HepG2 (cell line): ENCODE measurements around the gene TANC1. TPM values are rescaled to one million over a fixed set of nuclear protein-coding genes. Genes with fewer than 3 reads are reported as not detected.

Experiments
- ATAC-seq: fragments of 200-7000 bp; cut with Tn5 transposase; 3 replicates; pipeline ENCODE4 v1.9.1; 2020; ENCODE audit warnings: mild to moderate bottlenecking, moderate library complexity
- BruUV-seq: library from RNA; stranded (reverse); fragments of 400-500 nt; replicated peaks from 2 replicates; lab custom pipeline; 2021; lab: Mats Ljungman, UMichigan
- CTCF ChIA-PET: fragments of 300-600 bp; formaldehyde crosslinking; extraction: SDS; loops from one replicate; lab custom pipeline; 2021; ENCODE audit warnings: low total read pairs, inconsistent platforms, low intra/inter-chr PET ratio; lab: Yijun Ruan, JAX
- POLR2A ChIA-PET: fragments of 350-600 bp; sonication (Branson Sonifier 250); formaldehyde crosslinking; loops from one replicate; lab custom pipeline; 2020; ENCODE audit warnings: antibody characterized with exemption, inconsistent platforms; lab: Yijun Ruan, JAX
- DNase-seq: peaks from one replicate; pipeline ENCODE4 v3.0.0-alpha.2; 2015; ENCODE audit warnings: low spot score
- FAIRE-seq: peaks from 3 replicates; lab custom pipeline; 2011; peaks lifted over from hg19 to GRCh38; lab: Jason Lieb, UNC
- H2AFZ ChIP-seq: one replicate; pipeline ENCODE4 v1.6.1; 2011; ENCODE audit warnings: low read length, inconsistent platforms
- H3K27ac ChIP-seq: fragments of 300-600 bp; 3 replicates; pipeline ENCODE4 v1.8.0; 2011; ENCODE audit warnings: mixed run types, mild to moderate bottlenecking, mixed read lengths, low read length, inconsistent platforms; ENCODE audit not compliant: insufficient read depth; ENCODE audit errors: extremely low read length
- H3K27me3 ChIP-seq, 2 experiments: fragments of 200-600 bp in 1 of 2; 2 replicates in 1 of 2; 3 replicates in 1 of 2; pipeline versions ENCODE4 v1.6.0 to v1.8.0; 2011; ENCODE audit warnings: low read length in 2 of 2, mild to moderate bottlenecking in 2 of 2, moderate library complexity in 2 of 2, inconsistent platforms in 1 of 2; ENCODE audit not compliant: insufficient read depth in 2 of 2, control insufficient read depth in 1 of 2
- H3K36me3 ChIP-seq, 2 experiments: fragments of 200-600 bp in 1 of 2; replicated peaks in 1 of 2; 2 replicates in 1 of 2; 3 replicates in 1 of 2; pipeline versions ENCODE4 v1.5.1 to v1.8.0; 2011; ENCODE audit warnings: low read length in 2 of 2, inconsistent platforms in 1 of 2; ENCODE audit not compliant: insufficient read depth in 2 of 2, control insufficient read depth in 1 of 2
- H3K4me1 ChIP-seq: 2 replicates; pipeline ENCODE4 v1.5.1; 2012; ENCODE audit warnings: low read length, inconsistent platforms; ENCODE audit not compliant: insufficient read depth
- H3K4me2 ChIP-seq: 2 replicates; pipeline ENCODE4 v1.6.0; 2011; ENCODE audit warnings: low read depth, low read length, inconsistent platforms
- H3K4me3 ChIP-seq, 3 experiments: fragments of 200-600 bp in 1 of 3; sonication (generic), shearing (Covaris generic) in 1 of 3; replicated peaks in 1 of 3; 2 replicates each; pipeline ENCODE4 v1.5.1; 2011 to 2016; ENCODE audit warnings: low read length in 3 of 3, inconsistent platforms in 2 of 3, low read depth in 2 of 3, mild to moderate bottlenecking in 2 of 3, control low read depth in 1 of 3, mixed read lengths in 1 of 3; ENCODE audit not compliant: insufficient read depth in 1 of 3
- H3K79me2 ChIP-seq: one replicate; pipeline ENCODE4 v1.6.1; 2011; ENCODE audit warnings: low read length, inconsistent platforms; ENCODE audit not compliant: insufficient read depth
- H3K9ac ChIP-seq: 2 replicates; pipeline ENCODE4 v1.6.0; 2011; ENCODE audit warnings: mild to moderate bottlenecking, low read depth, low read length, inconsistent platforms; ENCODE audit not compliant: insufficient read depth
- H3K9me3 ChIP-seq: 2 replicates; pipeline ENCODE4 v1.5.1; 2012; ENCODE audit warnings: mild to moderate bottlenecking, low read length
- H4K20me1 ChIP-seq: 2 replicates; pipeline ENCODE4 v1.6.0; 2011; ENCODE audit warnings: inconsistent platforms, mild to moderate bottlenecking, low read length, moderate library complexity; ENCODE audit not compliant: insufficient read depth
- FOSL2 ChIP-seq: sonication (generic); formaldehyde crosslinking; IDR thresholded peaks from 2 replicates; pipeline ENCODE4 v1.4.0; 2020; ENCODE audit warnings: missing genetic modification reagents
- SKI ChIP-seq: fragments of 450-650 bp; IDR thresholded peaks from one replicate; pipeline ENCODE4 v1.6.1; 2018; ENCODE audit warnings: mild to moderate bottlenecking; ENCODE audit not compliant: partially characterized antibody
- YEATS2 ChIP-seq: sonication (generic); formaldehyde crosslinking; IDR thresholded peaks from 2 replicates; pipeline ENCODE4 v1.4.0; 2020; ENCODE audit warnings: missing genetic modification reagents, borderline replicate concordance
- WGBS: methylation state at CpG from one replicate; pipeline ENCODE4 v1.1.6; 2017; ENCODE audit warnings: low lambda C conversion rate; 5-methylcytosine and 5-hydroxymethylcytosine counted together
- in situ Hi-C: cut with HindIII; loops from 2 replicates; pipeline ENCODE4 v1.10.0; 2017; ENCODE audit warnings: low pct_unique_long_range_greater_than_20kb; ENCODE audit not compliant: extremely low pct_ligation_motif_present
- intact Hi-C: fragments of 100-400 bp; cut with micrococcal nuclease; formaldehyde crosslinking; loops from one replicate; pipeline ENCODE4 v1.10.0; 2022; ENCODE audit not compliant: unreplicated experiment
- polyA plus RNA-seq, 8 experiments: library from polyadenylated mRNA; depleted of rRNA in 3 of 8; stranded (reverse) in 7 of 8; unstranded in 1 of 8; fragments of >200 nt; fragmentation: Illumina TruSeq in 4 of 8; extraction: Trizol in 4 of 8; gene quantifications; 2 replicates each; pipeline versions ENCODE4 v1.2.1 to v1.2.3, GENCODE V29; 2011 to 2016; ENCODE audit warnings: low read depth in 4 of 8, missing spikeins in 1 of 8, mixed read lengths in 1 of 8; ENCODE audit not compliant: insufficient read depth in 1 of 8
- total RNA-seq, 5 experiments: library from RNA; depleted of rRNA; stranded (reverse); fragments of >200 nt; fragmentation: Illumina TruSeq; extraction: Trizol; gene quantifications; 2 replicates each; pipeline ENCODE4 v1.2.3, GENCODE V29; 2016; ENCODE audit warnings: low read depth in 1 of 5
- TF ChIP-seq, protein P1 (sequence below), 2 experiments: fragments of 450-650 bp in 1 of 2; sonication (generic) in 1 of 2; formaldehyde crosslinking in 1 of 2; IDR thresholded peaks; 2 replicates each; pipeline versions ENCODE4 v1.6.1 to v1.8.0; 2016 to 2022; ENCODE audit warnings: antibody characterized with exemption in 1 of 2, mild to moderate bottlenecking in 1 of 2, missing genetic modification reagents in 1 of 2

Gene TANC1
- total and polyA plus RNA-seq, 2 of the 13 experiments (the other 11 are each of a cell fraction or from before 2014, with no cell fraction given) = 2.3 to 5.6 TPM

- in situ Hi-C loops (no loop called here), intact Hi-C loops (no loop called here)
- Histone ChIP-seq H3K4me2 (no peak overlapping the region), H3K9me3 (no peaks in the 10 kb centered on the region), H3K36me3 (peaks cover 1 to 4% of the 10 kb centered on the region in 2 experiments; a peak in 2 of 5 replicates), H3K27me3 (no peaks in the 10 kb centered on the region), H4K20me1 (no peaks in the 10 kb centered on the region), H3K4me3 (no peak overlapping the region), H3K9ac (no peak overlapping the region), H3K4me1 (no peaks in the 10 kb centered on the region), H3K79me2 (no peaks in the 10 kb centered on the region), H2AFZ (no peak overlapping the region), H3K27ac (no peak overlapping the region)
- TF ChIP-seq YEATS2 (CRISPR knock-in tag) (no peak), FOSL2 (CRISPR knock-in tag) (peak; percentile 34; the same call in 1 of the 2 replicates)
- FAIRE-seq (no peak), DNase-seq (peak; percentile 23), ATAC-seq (peak; percentile 27; the same call in 2 of the 3 replicates)
- no TSS peak for BruUV-seq
- ChIA-PET CTCF (no interaction called here), POLR2A (no interaction called here)
- WGBS = 54% methylated on average over 5 of the region's 5 CpGs
Measured at GRCh38 chr2:159226059-159226461, 257.6 kb downstream of the TANC1 start.

- Histone ChIP-seq H3K36me3 (peaks cover 1 to 4% of the 10 kb centered on the region in 2 experiments; a peak in 2 of 5 replicates), H3K9ac (no peak overlapping the region), H3K4me1 (no peaks in the 10 kb centered on the region), H2AFZ (no peak overlapping the region), H3K9me3 (no peaks in the 10 kb centered on the region), H3K79me2 (no peaks in the 10 kb centered on the region), H3K4me2 (no peak overlapping the region), H3K27me3 (no peaks in the 10 kb centered on the region), H3K4me3 (no peak overlapping the region), H3K27ac (no peak overlapping the region), H4K20me1 (no peaks in the 10 kb centered on the region)
- ChIA-PET POLR2A (no interaction called here), CTCF (no interaction called here)
- FAIRE-seq (no peak), ATAC-seq (no peak), DNase-seq (no peak)
- in situ Hi-C loops (no loop called here), intact Hi-C loops (no loop called here)
- TF ChIP-seq, protein P1, sequence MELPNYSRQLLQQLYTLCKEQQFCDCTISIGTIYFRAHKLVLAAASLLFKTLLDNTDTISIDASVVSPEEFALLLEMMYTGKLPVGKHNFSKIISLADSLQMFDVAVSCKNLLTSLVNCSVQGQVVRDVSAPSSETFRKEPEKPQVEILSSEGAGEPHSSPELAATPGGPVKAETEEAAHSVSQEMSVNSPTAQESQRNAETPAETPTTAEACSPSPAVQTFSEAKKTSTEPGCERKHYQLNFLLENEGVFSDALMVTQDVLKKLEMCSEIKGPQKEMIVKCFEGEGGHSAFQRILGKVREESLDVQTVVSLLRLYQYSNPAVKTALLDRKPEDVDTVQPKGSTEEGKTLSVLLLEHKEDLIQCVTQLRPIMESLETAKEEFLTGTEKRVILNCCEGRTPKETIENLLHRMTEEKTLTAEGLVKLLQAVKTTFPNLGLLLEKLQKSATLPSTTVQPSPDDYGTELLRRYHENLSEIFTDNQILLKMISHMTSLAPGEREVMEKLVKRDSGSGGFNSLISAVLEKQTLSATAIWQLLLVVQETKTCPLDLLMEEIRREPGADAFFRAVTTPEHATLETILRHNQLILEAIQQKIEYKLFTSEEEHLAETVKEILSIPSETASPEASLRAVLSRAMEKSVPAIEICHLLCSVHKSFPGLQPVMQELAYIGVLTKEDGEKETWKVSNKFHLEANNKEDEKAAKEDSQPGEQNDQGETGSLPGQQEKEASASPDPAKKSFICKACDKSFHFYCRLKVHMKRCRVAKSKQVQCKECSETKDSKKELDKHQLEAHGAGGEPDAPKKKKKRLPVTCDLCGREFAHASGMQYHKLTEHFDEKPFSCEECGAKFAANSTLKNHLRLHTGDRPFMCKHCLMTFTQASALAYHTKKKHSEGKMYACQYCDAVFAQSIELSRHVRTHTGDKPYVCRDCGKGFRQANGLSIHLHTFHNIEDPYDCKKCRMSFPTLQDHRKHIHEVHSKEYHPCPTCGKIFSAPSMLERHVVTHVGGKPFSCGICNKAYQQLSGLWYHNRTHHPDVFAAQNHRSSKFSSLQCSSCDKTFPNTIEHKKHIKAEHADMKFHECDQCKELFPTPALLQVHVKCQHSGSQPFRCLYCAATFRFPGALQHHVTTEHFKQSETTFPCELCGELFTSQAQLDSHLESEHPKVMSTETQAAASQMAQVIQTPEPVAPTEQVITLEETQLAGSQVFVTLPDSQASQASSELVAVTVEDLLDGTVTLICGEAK (IDR thresholded peaks at IDR 0.05) = peak; percentile 44; the same call in 1 of the 2 replicates
- TF ChIP-seq, protein P1 (CRISPR knock-in tag; IDR thresholded peaks at IDR 0.05) = peak; percentile 97
- no peak for TF ChIP-seq SKI
- no TSS peak for BruUV-seq
Measured at GRCh38 chr2:159226608-159227385, 258.4 kb downstream of the TANC1 start.
